ENCODE results near the gene TTBK2.
"Not testable (repeated sequence)": the region's sequence is repeated elsewhere in the genome, so short reads cannot be mapped to it uniquely, and the experiment has no call there.

The TTBK2 gene

DNA sequence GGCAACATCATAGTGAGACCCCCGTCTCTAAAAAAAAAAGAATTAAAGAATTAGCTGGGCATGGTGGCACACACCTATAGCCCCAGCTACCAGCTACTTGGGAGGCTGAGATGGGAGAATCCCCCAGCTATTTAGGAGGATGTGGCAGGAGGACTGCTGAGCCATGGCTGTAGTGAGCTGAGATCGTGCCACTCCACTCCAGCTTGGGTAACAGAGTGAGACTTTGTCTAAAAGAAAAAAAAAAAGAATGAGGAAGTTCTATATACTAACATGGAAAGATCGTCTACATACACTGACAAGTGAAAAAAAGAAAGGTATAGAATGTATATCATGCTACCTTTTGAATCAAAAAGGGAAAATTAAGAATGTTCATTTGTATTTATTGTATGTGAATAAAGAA is 99.8 kb downstream of the TTBK2 start:
- DNase-seq = no peak

- no peak for DNase-seq
Measured at GRCh38 chr15:42819786-42820185, 100.8 kb downstream of the TTBK2 start.

DNA sequence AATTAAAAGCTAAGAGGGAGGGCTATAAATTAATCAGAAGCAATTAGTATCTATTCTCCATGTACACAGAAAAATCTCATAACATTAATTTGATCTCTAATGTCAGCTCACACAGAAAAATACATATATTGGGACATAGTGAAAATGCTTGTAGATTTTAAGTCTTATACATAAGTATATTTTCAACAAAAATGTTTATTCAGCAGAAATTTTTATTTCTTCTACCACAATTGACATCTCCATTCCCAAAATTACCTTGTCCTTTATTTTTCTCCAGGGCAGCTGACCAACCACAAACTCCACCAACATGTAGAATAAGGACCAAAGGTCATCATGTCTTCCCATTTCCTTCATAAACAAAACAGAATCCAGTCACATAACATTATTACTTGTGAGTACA is 109.1 kb downstream of the TTBK2 start:
- DNase-seq = no peak

- no peak for DNase-seq
Measured at GRCh38 chr15:42808913-42809312, 111.7 kb downstream of the TTBK2 start.

- DNase-seq = no peak
Measured at GRCh38 chr15:42805266-42805665, 115.3 kb downstream of the TTBK2 start.

DNA sequence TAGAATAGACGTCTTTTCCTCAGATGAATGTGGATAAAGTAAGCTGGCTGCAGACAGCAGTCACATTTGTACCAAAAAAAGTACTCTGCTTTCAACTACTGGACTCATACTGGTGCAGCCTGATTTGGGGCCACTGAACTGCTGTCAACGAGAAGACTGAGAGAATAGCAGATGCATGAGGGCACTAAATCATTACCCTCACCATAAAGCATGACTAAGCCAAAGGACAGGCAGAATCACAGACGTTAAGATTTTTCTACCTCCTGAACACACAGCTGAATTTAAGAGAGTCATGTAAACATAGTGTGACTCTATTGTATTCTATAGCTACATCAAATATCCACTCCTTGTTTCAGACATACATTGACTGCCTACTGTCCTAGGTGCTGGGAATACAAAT is 115.8 kb downstream of the TTBK2 start:
- DNase-seq = no peak

- DNase-seq = no peak
Measured at GRCh38 chr15:42803436-42803835, 117.1 kb downstream of the TTBK2 start.

GRCh38 chr15:42802168-42802567 is 118.4 kb downstream of the TTBK2 start:
- DNase-seq = no peak

DNA sequence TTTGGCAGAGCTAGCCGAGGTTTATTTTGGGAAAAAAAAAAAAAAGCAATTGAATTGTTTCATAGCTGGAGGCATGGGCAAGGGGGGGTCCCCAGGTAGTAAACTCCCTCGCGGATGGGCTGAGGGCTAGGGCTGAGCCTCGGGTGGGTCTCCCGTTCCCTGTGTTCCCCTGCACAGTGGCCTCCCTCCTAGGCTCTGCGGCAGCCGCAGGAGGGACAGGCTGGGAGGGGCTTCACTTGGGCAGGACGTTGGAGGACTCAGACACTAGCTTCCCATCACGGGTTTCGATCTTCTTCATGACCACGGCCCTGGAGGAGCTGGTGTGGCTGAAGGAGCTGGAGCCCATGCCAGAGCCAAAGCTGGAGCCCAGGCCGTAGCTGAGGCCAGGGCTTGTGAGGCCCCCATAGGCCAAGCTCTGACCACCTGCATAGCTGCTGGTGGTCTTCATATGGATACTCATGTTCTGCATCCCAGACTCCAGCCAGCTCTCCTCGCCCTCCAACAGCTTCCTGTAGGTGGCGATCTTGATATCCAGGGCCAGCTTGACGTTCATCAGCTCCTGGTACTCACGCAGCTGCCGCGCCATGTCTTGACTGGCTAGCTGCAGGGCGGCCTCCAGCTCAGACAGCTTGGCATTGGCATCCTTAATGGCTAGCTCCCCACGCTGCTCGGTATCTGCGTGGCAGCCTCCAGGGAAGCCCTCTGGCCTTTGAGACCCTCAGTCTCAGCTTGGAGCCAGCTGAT is 119.7 kb downstream of the TTBK2 start:
- DNase-seq = no peak

GRCh38 chr15:42798802-42799201 is 121.8 kb downstream of the TTBK2 start:
- no peak for DNase-seq

DNA sequence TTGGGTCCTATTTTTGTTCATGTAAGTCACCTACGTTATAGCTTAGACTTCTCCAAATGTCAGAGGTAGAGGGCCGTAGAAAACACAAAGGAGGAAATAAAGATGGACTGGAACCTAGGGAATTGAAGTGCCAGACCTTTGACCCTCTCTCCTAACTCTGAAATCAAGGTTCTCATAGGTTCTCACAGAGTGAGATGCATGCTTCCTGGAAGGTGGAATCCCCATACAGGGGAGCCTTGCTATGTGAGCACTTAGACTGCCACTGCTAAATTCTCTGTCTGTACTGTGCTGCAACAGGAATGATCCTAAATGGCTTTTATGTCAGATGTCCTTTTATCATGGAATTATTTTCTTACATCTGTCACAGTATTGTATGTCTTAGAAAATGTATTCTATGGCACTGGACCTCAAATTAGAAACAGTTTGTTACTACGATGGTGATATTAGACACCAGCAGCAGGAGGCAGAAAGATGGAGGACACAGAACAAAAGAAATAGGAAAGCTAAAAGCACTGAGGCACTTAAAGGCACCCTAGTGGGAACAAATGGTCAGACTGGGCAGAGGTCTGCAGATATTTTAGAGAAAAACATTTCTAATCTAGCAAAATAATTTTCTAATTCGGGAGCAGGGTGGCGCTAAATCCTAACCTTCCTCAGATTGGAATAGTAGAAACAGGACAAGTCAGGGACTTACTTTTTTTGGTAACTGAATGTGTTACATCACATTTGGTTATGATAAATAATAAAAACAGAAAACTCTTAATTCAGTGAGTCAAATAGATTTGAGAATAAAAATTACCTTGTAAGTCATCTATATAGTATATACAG is 123.4 kb downstream of the TTBK2 start:
- DNase-seq = no peak

- no peak for DNase-seq
Measured at GRCh38 chr15:42788725-42789124, 131.9 kb downstream of the TTBK2 start.

DNA sequence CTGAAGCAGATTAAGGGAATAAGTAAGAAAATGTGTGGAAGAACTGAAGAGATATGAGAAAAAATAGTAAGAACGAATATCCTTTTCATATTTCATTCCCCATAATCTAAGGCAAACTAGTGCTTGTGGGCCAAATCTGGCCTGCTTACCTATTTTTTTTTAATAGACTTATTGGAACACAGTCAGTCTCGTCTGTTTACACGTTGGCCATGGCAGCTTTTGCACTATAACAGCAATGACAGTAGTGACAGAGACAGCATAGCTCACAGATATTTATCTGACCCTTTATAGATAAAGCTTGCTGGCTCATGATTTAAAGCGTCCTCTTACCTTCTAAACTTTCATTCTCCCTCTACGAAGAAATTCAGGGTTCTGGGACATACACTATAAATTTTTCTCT is 133.6 kb downstream of the TTBK2 start:
- no peak for DNase-seq

- no peak for DNase-seq
Measured at GRCh38 chr15:42785569-42785968, 135.0 kb downstream of the TTBK2 start.

DNA sequence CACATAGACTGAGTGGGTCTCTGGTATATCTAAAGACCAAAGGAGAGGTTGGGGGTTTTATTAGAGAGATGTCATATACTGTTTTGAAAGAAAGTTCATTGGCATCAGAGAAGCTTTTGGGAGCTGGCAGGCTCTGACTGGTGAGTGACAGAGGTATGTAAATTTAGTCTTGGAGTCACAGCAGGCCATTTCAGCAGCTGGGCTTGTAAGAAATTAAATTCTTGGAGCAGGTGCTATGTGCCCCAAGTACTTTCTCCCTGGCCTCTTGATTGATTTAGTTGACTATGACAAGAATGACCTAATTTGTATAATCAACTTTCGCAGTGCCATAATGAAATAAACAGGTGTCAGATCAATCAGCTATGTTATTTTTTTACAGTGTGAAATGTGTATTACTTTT is 135.9 kb downstream of the TTBK2 start:
- no peak for DNase-seq

DNA sequence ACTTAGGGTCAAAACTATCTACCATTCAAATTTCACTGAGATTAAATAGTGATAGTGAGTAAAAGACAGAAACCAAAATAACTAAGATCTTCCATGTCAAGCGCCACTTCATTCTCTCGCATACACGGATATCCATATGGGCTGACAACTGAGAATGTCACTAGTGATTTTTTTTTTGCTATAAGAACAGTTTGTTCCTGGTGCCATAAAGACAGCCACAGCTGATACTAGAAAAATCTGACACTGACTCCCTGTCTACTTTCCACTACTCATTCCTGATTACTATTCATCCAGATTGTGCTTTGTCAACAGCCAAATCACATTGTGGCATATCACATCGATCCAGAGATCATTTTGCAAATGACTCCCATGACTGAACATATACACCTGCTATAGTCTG is 137.9 kb downstream of the TTBK2 start:
- DNase-seq = no peak

GRCh38 chr15:42775416-42775815 is 145.2 kb downstream of the TTBK2 start:
- DNase-seq = no peak

DNA sequence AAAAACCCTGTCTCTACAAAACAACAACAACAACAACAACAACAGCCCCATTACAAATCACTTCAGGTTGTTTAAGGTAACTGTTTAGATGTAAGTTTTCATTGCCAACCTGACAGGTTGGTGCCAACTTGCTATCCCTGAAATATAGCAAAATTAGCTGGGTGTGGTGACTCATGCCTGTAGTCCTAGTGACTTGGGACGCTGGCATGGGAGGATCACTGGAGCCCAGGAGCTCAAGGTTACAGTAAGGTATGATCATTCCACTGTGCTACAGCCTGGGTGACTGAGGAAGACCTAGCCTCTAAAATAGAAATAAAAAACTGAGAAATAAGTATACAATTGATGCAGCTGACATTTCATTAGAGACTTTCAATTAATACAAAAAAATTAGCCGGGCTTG is 147.7 kb downstream of the TTBK2 start:
- no peak for DNase-seq

- no peak for DNase-seq
Measured at GRCh38 chr15:42772144-42772543, 148.4 kb downstream of the TTBK2 start.

DNA sequence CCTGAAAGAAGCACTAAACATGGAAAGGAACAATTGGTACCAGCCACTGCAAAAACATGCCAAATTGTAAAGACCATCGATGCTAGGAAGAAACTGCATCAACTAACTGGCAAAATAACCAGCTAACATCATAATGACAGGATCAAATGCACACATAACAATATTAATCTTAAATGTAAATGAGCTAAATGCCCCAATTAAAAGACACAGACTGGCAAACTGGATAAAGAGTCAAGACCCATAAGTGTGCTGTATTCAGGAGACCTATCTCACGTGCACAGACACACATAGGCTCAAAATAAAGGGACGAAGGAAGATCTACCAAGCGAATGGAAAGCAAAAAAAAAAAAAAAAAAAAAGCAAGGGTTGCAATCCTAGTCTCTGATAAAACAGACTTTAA is 154.5 kb downstream of the TTBK2 start:
- not testable (repeated sequence) for DNase-seq

- not testable (repeated sequence) for DNase-seq
Measured at GRCh38 chr15:42764154-42764731, 156.3 kb downstream of the TTBK2 start.

- not testable (repeated sequence) for DNase-seq
Measured at GRCh38 chr15:42761813-42762212, 158.8 kb downstream of the TTBK2 start.

DNA sequence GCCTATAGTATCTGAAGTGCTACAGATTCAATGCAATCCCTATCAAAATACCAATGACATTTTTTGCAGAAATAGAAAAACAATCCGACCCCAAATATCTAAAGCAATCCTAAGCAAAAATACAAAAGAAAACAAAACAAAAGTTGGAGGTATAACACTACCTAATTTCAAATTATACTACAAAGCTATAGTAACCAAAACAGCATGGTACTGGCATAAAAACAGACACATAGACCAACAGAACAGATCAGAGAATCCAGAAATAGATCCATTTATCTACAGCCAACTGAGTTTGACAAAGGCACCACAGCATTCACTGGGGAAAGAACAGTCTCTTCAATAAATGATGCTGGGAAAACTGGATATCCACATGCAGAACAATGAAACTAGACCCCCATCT is 159.8 kb downstream of the TTBK2 start:
- DNase-seq = no peak

GRCh38 chr15:42759093-42759492 is 161.5 kb downstream of the TTBK2 start:
- no peak for DNase-seq

Measured in NCI-H2029 (cell line).